CD4-positive, CD25-positive, alpha-beta regulatory T cell (primary cell): ENCODE data around the gene CORT. TPM values are rescaled to one million over a fixed set of nuclear protein-coding genes. Genes with fewer than 3 reads are reported as not detected.

Experiments
- ATAC-seq, 2 donors: fragments of 150-1000 bp; cut with Tn5 transposase; one replicate each; pipeline ENCODE4 v1.10.0; 2021; ENCODE audit warnings: low read depth in 2 of 2, moderate number of reproducible peaks in 2 of 2, moderate library complexity in 1 of 2
- DNase-seq, 3 donors: peaks; one replicate each; pipeline versions ENCODE4 v3.0.0 to v3.0.0-alpha.2; 2012 to 2022; ENCODE audit warnings: mixed read lengths in 1 of 3
- H3K27ac ChIP-seq: one replicate; pipeline ENCODE4 v1.7.0; 2013; ENCODE audit warnings: mild to moderate bottlenecking, low read length; ENCODE audit not compliant: insufficient read depth, poor library complexity, severe bottlenecking
- H3K27me3 ChIP-seq: one replicate; pipeline ENCODE4 v1.7.0; 2013; ENCODE audit warnings: low read length; ENCODE audit not compliant: control insufficient read depth, insufficient read depth
- H3K36me3 ChIP-seq: one replicate; pipeline ENCODE4 v1.7.0; 2013; ENCODE audit warnings: mild to moderate bottlenecking, low read length, moderate library complexity; ENCODE audit not compliant: control insufficient read depth, insufficient read depth
- H3K4me1 ChIP-seq: 2 replicates; pipeline ENCODE4 v1.7.0; 2013; ENCODE audit warnings: mild to moderate bottlenecking, low read length; ENCODE audit not compliant: insufficient read depth, control insufficient read depth, poor library complexity, severe bottlenecking
- H3K4me3 ChIP-seq: one replicate; pipeline ENCODE4 v1.7.0; 2013; ENCODE audit warnings: low read depth, mild to moderate bottlenecking, low read length, moderate library complexity
- H3K9me3 ChIP-seq, 2 experiments: 1 replicate in 1 of 2; 2 replicates in 1 of 2; pipeline ENCODE4 v1.7.0; 2013; ENCODE audit warnings: low read length in 2 of 2, mild to moderate bottlenecking in 1 of 2, moderate library complexity in 1 of 2; ENCODE audit not compliant: control insufficient read depth in 2 of 2
- H3K27ac Mint-ChIP-seq, 3 donors: one replicate each; pipeline ENCODE4 v1.8.0; 2020 to 2022; ENCODE audit warnings: mild to moderate bottlenecking in 3 of 3, mixed read lengths in 3 of 3, moderate library complexity in 2 of 3
- H3K27me3 Mint-ChIP-seq: one replicate; pipeline ENCODE4 v1.8.0; 2022; ENCODE audit warnings: mild to moderate bottlenecking, mixed read lengths
- H3K36me3 Mint-ChIP-seq: one replicate; pipeline ENCODE4 v1.8.0; 2020; ENCODE audit warnings: mixed read lengths
- H3K4me1 Mint-ChIP-seq, 4 donors: one replicate each; pipeline ENCODE4 v1.8.0; 2020 to 2022; ENCODE audit warnings: mixed read lengths in 4 of 4, mild to moderate bottlenecking in 1 of 4
- H3K4me3 Mint-ChIP-seq, 4 donors: one replicate each; pipeline ENCODE4 v1.8.0; 2020 to 2022; ENCODE audit warnings: mild to moderate bottlenecking in 4 of 4, mixed read lengths in 4 of 4, moderate library complexity in 3 of 4
- H3K9me3 Mint-ChIP-seq, 7 donors: one replicate each; pipeline ENCODE4 v1.8.0; 2020 to 2022; ENCODE audit warnings: mixed read lengths in 7 of 7, mild to moderate bottlenecking in 3 of 7, moderate library complexity in 2 of 7
- polyA plus RNA-seq, 4 donors: library from polyadenylated mRNA; unstranded; fragments of 300-500 nt; fragmentation: Illumina TruSeq; gene quantifications; one replicate each; pipeline ENCODE4 v1.2.3, GENCODE V29; 2021
- total RNA-seq: library from RNA; stranded (reverse); gene quantifications from one replicate; pipeline ENCODE4 v1.2.3, GENCODE V29; 2022

Gene CORT
- total and polyA plus RNA-seq, 5 donors from 2014 or later: not detected

DNA sequence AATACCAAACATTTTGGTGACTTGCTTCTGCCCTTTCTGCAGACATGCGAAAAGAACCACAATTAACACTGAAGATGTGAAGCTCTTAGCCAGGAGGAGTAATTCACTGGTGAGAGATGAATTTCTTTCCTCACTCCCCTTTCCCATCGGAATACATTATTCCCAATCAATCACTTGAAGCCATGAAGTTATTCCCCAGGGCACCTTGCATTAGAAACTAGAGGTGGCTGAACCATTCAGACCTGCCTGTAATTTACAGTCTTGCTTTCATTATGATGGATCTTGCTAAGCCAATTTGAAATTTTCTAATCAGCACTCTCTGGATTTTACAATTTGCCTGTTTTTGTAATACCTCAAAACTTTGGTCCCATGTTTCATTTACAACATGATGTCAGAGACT lies 9.5 kb upstream of the CORT start:
- DNase-seq: no peak
- peaks cover under 1% of the 10 kb centered on the region for H3K36me3 Mint-ChIP-seq
- H3K36me3 ChIP-seq: no peaks in the 10 kb centered on the region
- no peak overlapping the region for H3K4me3 Mint-ChIP-seq
- H3K4me3 ChIP-seq: no peak overlapping the region
- no peaks in the 10 kb centered on the region for H3K27me3 Mint-ChIP-seq
- H3K9me3 ChIP-seq: no peaks in the 10 kb centered on the region
- H3K9me3 Mint-ChIP-seq: no peaks in the 10 kb centered on the region
- no peaks in the 10 kb centered on the region for H3K4me1 ChIP-seq
- no peak overlapping the region for H3K27ac ChIP-seq
- no peaks in the 10 kb centered on the region for H3K27me3 ChIP-seq
- H3K27ac Mint-ChIP-seq: no peak overlapping the region
- H3K4me1 Mint-ChIP-seq: peaks cover 0 to 5% (median 2%) of the 10 kb centered on the region in 4 donors
- ATAC-seq: no peak

DNA sequence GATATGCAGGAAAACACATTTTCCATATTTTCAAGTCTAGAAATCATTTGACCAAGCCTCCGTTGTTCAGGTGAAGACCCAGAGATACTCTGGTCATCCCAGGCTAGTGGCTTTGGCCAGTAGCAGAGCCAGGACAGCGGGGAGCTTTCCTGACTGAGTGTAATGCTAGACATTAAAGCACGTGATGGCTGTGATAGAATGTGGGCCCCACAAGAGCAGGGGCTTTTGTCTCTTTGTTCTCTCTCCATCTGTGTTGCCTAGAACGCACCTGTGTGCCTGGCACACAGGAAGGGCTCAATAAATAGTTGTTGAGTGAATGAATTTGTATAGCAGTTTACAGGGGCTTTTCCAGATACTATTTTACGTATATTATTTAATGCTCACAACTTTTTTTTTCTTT lies 9.0 kb upstream of the CORT start:
- Mint-ChIP-seq H3K36me3 (no peaks in the 10 kb centered on the region), H3K9me3 (no peaks in the 10 kb centered on the region), H3K27ac (no peak overlapping the region), H3K27me3 (no peaks in the 10 kb centered on the region), H3K4me3 (no peak overlapping the region), H3K4me1 (peaks cover 0 to 5% (median 2%) of the 10 kb centered on the region in 4 donors)
- no peaks in the 10 kb centered on the region for H3K36me3 ChIP-seq
- DNase-seq: no peak
- no peaks in the 10 kb centered on the region for H3K27me3 ChIP-seq
- H3K27ac ChIP-seq: no peak overlapping the region
- H3K4me1 ChIP-seq: no peaks in the 10 kb centered on the region
- no peak for ATAC-seq
- no peak overlapping the region for H3K4me3 ChIP-seq
- H3K9me3 ChIP-seq: no peaks in the 10 kb centered on the region

DNA sequence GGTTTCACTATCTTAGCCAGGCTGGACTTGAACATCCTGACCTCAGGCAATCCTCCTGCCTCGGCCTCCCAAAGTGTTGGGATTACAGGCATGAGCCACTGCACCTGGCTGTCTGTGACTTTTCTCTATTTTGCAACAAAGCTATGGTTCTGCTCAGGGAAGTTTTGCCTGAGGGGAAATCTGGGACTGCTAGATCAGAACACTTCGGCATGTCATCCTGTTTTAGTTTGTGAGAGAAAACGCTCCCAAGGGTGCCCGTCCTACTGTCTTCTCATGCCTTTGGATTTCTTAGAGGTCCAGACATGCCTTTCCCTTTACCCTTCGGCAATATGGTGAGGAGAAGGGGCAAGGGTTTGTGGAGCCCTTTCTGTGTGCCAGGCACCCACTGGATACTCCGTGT lies 5.6 kb upstream of the CORT start:
- no peak overlapping the region for H3K4me3 ChIP-seq
- no peaks in the 10 kb centered on the region for H3K9me3 ChIP-seq
- H3K27me3 ChIP-seq: no peaks in the 10 kb centered on the region
- Mint-ChIP-seq H3K27me3 (no peaks in the 10 kb centered on the region), H3K27ac (no peak overlapping the region), H3K9me3 (no peaks in the 10 kb centered on the region), H3K4me1 (peaks cover 0 to 2% (median 0%) of the 10 kb centered on the region in 4 donors), H3K4me3 (no peak overlapping the region), H3K36me3 (no peaks in the 10 kb centered on the region)
- no peaks in the 10 kb centered on the region for H3K36me3 ChIP-seq
- no peak overlapping the region for H3K27ac ChIP-seq
- no peaks in the 10 kb centered on the region for H3K4me1 ChIP-seq
- no peak for ATAC-seq
- no peak for DNase-seq

DNA sequence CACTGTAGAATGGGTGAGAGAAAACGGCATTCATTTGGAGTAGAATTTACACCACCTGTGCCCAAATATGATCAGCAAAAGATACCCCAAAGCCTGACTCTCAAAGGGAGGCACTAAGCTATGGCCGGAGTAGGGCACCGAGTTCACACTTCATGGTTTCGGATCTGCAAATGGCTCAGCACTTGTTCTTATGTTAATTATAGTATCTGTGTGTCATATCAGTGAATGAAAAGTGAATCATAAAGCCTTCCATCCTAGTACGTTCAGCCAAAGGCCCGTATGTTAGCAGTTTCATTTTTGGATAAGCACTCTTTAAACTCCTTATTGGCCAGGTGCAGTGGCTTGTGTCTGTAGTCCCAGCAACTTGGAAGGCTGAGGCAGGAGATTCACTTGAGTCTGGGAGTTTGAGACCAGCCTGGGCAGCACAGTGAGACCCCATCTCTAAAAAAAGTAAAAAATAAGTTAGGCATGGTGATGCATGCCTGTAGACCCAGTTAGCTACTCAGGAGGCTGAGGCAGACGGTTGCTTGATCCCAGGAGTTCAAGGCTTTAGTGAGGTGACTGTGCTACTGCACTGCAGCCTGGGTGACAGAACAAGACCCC lies 4.9 kb upstream of the CORT start:
- H3K27ac ChIP-seq: no peak overlapping the region
- peak in 1 of 3 donors; percentile 17 for DNase-seq
- H3K4me1 Mint-ChIP-seq: peaks cover 0 to 2% (median 0%) of the 10 kb centered on the region in 4 donors
- H3K4me3 Mint-ChIP-seq: no peak overlapping the region
- H3K9me3 Mint-ChIP-seq: no peaks in the 10 kb centered on the region
- H3K9me3 ChIP-seq: no peaks in the 10 kb centered on the region
- H3K27me3 Mint-ChIP-seq: no peaks in the 10 kb centered on the region
- no peak overlapping the region for H3K27ac Mint-ChIP-seq
- H3K36me3 ChIP-seq: no peaks in the 10 kb centered on the region
- no peak for ATAC-seq
- no peak overlapping the region for H3K4me3 ChIP-seq
- H3K27me3 ChIP-seq: no peaks in the 10 kb centered on the region
- no peaks in the 10 kb centered on the region for H3K4me1 ChIP-seq
- H3K36me3 Mint-ChIP-seq: no peaks in the 10 kb centered on the region

DNA sequence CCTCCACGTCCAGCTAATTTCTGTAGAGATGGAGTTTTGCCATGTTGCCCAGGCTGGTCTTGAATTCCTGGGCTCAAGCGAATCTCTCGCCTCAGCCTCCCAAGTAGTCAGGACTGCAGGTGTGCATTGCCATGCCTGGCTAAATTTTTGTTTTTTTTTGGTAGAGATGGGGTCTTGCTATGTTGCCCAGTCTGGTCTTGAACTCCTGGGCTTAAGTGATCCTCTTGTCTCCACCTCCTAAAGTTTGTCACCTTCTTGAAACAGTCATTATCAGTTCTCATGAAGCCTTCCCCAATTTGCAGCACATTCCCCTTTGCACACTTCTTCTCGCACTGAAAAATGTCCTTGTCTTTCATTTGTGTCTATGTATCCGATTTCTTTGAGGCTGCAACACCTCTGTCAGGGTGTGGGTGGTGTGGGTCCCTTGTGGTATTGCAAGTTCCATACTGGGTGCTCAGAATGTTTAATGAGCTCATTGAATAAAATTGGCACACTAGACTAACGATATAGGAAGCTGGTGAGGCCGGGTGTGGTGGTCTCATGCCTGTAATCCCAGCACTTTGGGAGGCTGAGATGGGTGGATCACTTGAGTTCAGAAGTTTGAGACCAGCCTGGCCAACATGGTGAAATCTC lies 2.9 kb upstream of the CORT start:
- H3K9me3 Mint-ChIP-seq: no peaks in the 10 kb centered on the region
- Histone ChIP-seq H3K4me1 (no peaks in the 10 kb centered on the region), H3K27me3 (no peaks in the 10 kb centered on the region), H3K27ac (no peak overlapping the region), H3K9me3 (no peaks in the 10 kb centered on the region), H3K36me3 (no peaks in the 10 kb centered on the region), H3K4me3 (no peak overlapping the region)
- H3K36me3 Mint-ChIP-seq: no peaks in the 10 kb centered on the region
- DNase-seq (no peak), ATAC-seq (no peak)
- H3K27me3 Mint-ChIP-seq: no peaks in the 10 kb centered on the region
- no peak overlapping the region for H3K4me3 Mint-ChIP-seq
- H3K27ac Mint-ChIP-seq: no peak overlapping the region
- H3K4me1 Mint-ChIP-seq: peaks cover 0 to 7% (median 1%) of the 10 kb centered on the region in 4 donors

DNA sequence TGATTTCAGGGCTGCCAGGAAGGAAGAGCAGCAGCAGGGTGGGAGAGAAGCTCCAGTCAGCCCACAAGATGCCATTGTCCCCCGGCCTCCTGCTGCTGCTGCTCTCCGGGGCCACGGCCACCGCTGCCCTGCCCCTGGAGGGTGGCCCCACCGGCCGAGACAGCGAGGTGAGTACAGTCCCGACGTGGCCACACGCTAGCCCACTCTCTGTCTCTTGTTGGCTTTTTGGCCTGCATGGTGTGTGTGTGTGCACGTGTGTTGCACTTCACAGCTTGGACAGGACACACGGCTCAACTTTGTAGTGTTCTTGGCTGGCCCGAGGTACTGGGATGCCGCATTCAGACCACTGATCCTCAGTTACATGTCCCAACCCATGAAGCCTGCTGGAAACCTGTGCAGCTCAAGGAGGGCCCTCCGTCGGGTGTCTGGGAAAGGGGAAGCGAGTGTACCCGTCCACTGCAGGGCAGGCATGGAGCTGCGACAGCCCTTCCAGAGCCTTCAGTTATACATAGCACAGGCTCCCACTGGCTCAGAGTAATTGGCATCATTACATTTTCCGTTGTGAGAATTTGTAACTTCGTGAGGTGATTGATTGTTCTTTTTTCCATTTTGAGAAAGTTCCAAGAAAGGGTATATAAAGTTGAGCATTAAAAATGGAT lies 454 bp downstream of the CORT start:
- Mint-ChIP-seq H3K27me3 (no peaks in the 10 kb centered on the region), H3K9me3 (no peaks in the 10 kb centered on the region), H3K4me3 (no peak overlapping the region), H3K27ac (no peak overlapping the region), H3K36me3 (no peaks in the 10 kb centered on the region), H3K4me1 (peaks cover 0 to 7% (median 0%) of the 10 kb centered on the region in 4 donors)
- Histone ChIP-seq H3K27ac (no peak overlapping the region), H3K27me3 (no peaks in the 10 kb centered on the region), H3K4me3 (no peak overlapping the region), H3K4me1 (no peaks in the 10 kb centered on the region), H3K36me3 (no peaks in the 10 kb centered on the region), H3K9me3 (no peaks in the 10 kb centered on the region)
- DNase-seq: no peak
- ATAC-seq: no peak

DNA sequence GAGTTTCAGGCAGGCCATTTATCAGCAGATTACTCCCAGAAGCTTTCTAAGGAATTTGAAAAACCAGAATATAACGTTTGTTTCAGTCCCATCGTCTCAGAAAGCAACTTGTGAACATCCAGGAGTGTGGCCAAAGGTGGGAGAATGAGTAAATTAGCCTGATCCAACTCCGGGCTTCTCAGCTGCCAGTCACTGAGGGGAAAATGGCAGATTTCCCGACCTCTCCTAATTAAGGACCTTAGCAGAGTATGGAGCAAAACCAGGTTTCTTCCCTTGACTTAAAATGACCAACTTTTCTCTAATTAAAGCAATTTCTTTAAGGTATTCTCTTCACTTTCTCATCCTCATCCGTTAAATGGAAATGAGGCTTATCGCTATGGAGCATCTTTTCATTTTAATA lies 1.0 kb downstream of the CORT start:
- H3K4me1 ChIP-seq: no peaks in the 10 kb centered on the region
- peaks cover 0 to 7% (median 0%) of the 10 kb centered on the region in 4 donors for H3K4me1 Mint-ChIP-seq
- H3K27ac ChIP-seq: no peak overlapping the region
- no peak overlapping the region for H3K27ac Mint-ChIP-seq
- DNase-seq (no peak), ATAC-seq (no peak)
- H3K4me3 Mint-ChIP-seq: no peak overlapping the region
- no peaks in the 10 kb centered on the region for H3K9me3 Mint-ChIP-seq
- H3K4me3 ChIP-seq: no peak overlapping the region
- no peaks in the 10 kb centered on the region for H3K9me3 ChIP-seq
- H3K36me3 Mint-ChIP-seq: no peaks in the 10 kb centered on the region
- H3K27me3 ChIP-seq: no peaks in the 10 kb centered on the region
- H3K27me3 Mint-ChIP-seq: no peaks in the 10 kb centered on the region
- no peaks in the 10 kb centered on the region for H3K36me3 ChIP-seq

DNA sequence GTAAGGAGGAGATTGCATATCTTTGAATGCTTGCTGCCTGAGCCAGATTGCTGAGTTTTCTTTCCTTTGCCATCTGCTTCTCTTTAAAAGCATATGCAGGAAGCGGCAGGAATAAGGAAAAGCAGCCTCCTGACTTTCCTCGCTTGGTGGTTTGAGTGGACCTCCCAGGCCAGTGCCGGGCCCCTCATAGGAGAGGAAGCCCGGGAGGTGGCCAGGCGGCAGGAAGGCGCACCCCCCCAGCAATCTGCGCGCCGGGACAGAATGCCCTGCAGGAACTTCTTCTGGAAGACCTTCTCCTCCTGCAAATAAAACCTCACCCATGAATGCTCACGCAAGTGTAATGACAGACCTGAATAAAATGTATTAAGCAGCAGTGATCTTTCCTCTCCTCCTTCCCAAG lies 1.5 kb downstream of the CORT start:
- H3K36me3 Mint-ChIP-seq: peaks cover 4% of the 10 kb centered on the region
- no peaks in the 10 kb centered on the region for H3K4me1 ChIP-seq
- H3K27me3 Mint-ChIP-seq: no peaks in the 10 kb centered on the region
- no peaks in the 10 kb centered on the region for H3K36me3 ChIP-seq
- no peak overlapping the region for H3K4me3 ChIP-seq
- ATAC-seq (no peak), DNase-seq (no peak)
- no peak overlapping the region for H3K27ac Mint-ChIP-seq
- no peak overlapping the region for H3K27ac ChIP-seq
- H3K4me1 Mint-ChIP-seq: peaks cover 0 to 7% (median 0%) of the 10 kb centered on the region in 4 donors
- no peaks in the 10 kb centered on the region for H3K9me3 ChIP-seq
- H3K27me3 ChIP-seq: no peaks in the 10 kb centered on the region
- H3K9me3 Mint-ChIP-seq: no peaks in the 10 kb centered on the region
- H3K4me3 Mint-ChIP-seq: no peak overlapping the region
